Measurements from ENCODE around the gene IL31.

DNA sequence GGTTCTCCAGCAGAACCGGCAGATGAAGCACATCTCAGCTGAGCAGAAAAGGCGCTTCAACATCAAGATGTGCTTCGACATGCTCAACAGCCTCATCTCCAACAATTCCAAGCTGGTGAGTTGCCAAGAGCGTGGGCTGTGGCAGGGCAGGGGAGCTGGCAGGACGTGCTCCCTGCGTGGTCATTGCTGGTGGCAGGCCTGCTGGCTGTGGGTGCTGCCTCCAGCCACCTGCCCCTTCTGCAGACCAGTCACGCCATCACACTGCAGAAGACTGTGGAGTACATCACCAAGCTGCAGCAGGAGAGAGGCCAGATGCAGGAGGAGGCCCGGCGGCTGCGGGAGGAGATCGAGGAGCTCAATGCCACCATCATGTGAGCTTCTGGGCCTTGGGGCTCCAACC is 35.8 kb downstream of the IL31 start:
- TF ChIP-seq YY1 (IDR thresholded peaks at IDR 0.05; ENCODE audit: insufficient read depth, insufficient read length) = no peak
- TF ChIP-seq ZNF274 (IDR thresholded peaks at IDR 0.05; ENCODE audit: low read depth, low read length) = no peak
- TF ChIP-seq SUZ12 (IDR thresholded peaks at IDR 0.05; ENCODE audit: extremely low read depth, insufficient read depth, insufficient read length) = no peak

Measured in NT2/D1 (cell line).